Measurements from ENCODE around the gene MSL2.
A peak's percentile ranks its signal among the peaks of the same experiment; 100 is the strongest.
"Not testable (repeated sequence)": the region's sequence is repeated elsewhere in the genome, so short reads cannot be mapped to it uniquely, and the experiment has no call there.

Gene MSL2

GRCh38 chr3:136192831-136193230 lies 3.3 kb downstream of the MSL2 start:
- DNase-seq = no peak

GRCh38 chr3:136192195-136192594 lies 3.9 kb downstream of the MSL2 start:
- DNase-seq = not testable (repeated sequence)

GRCh38 chr3:136189859-136190617 lies 6.1 kb downstream of the MSL2 start:
- DNase-seq = no peak

GRCh38 chr3:136189043-136189442 lies 7.1 kb downstream of the MSL2 start:
- no peak for DNase-seq

- no peak for DNase-seq
Observed at GRCh38 chr3:136187868-136188267, 8.3 kb downstream of the MSL2 start.

GRCh38 chr3:136186846-136187245 lies 9.3 kb downstream of the MSL2 start:
- DNase-seq = no peak

GRCh38 chr3:136186344-136186743 lies 9.8 kb downstream of the MSL2 start:
- DNase-seq = no peak

GRCh38 chr3:136184703-136185102 lies 11.4 kb downstream of the MSL2 start:
- no peak for DNase-seq

- DNase-seq = no peak
Observed at GRCh38 chr3:136181741-136182140, 14.4 kb downstream of the MSL2 start.

GRCh38 chr3:136177876-136178275 lies 18.3 kb downstream of the MSL2 start:
- no peak for DNase-seq

GRCh38 chr3:136173939-136174490 lies 22.1 kb downstream of the MSL2 start:
- no peak for DNase-seq

GRCh38 chr3:136171097-136171542 lies 25.0 kb downstream of the MSL2 start:
- peak; percentile 24 to 34 for DNase-seq

- DNase-seq = not testable (repeated sequence)
Observed at GRCh38 chr3:136168236-136168635, 27.9 kb downstream of the MSL2 start.

GRCh38 chr3:136166507-136166906 lies 29.6 kb downstream of the MSL2 start:
- DNase-seq = no peak

GRCh38 chr3:136163607-136164006 lies 32.5 kb downstream of the MSL2 start:
- DNase-seq = not testable (repeated sequence)

- no peak for DNase-seq
Observed at GRCh38 chr3:136162322-136162721, 33.8 kb downstream of the MSL2 start.

GRCh38 chr3:136161516-136161915 lies 34.6 kb downstream of the MSL2 start:
- DNase-seq = no peak

- DNase-seq = no peak
Observed at GRCh38 chr3:136152963-136153362, 43.2 kb downstream of the MSL2 start.

GRCh38 chr3:136152176-136152843 lies 43.8 kb downstream of the MSL2 start:
- no peak for DNase-seq

GRCh38 chr3:136151219-136151618 lies 44.9 kb downstream of the MSL2 start:
- DNase-seq = no peak

- no peak for DNase-seq
Observed at GRCh38 chr3:136149667-136150066, 46.5 kb downstream of the MSL2 start.

- no peak for DNase-seq
Observed at GRCh38 chr3:136146981-136147729, 49.0 kb downstream of the MSL2 start.

- DNase-seq = not testable (repeated sequence)
Observed at GRCh38 chr3:136144397-136144796, 51.7 kb downstream of the MSL2 start.

Data from AML-193 (cell line).